Gastrocnemius medialis (tissue), 4 donors: ENCODE data around the gene TMC3. TPM values are rescaled to one million over a fixed set of nuclear protein-coding genes. Genes with fewer than 3 reads are reported as not detected.
"Not testable (repeated sequence)": the region's sequence is repeated elsewhere in the genome, so short reads cannot be mapped to it uniquely, and the experiment has no call there.

Experiments
- ATAC-seq, 2 donors: fragments of 150-250 bp; one replicate each; pipeline ENCODE4 v1.9.1; 2016
- DNase-seq, 2 donors: peaks; one replicate each; pipeline ENCODE4 v3.0.0-alpha.2; 2019
- H3K27ac ChIP-seq, 4 donors: fragments of 200-600 bp; sonication (generic); 1 replicate in 1 of 4; 2 replicates in 3 of 4; pipeline ENCODE4 v1.5.1; 2016 to 2018; ENCODE audit warnings: mild to moderate bottlenecking in 2 of 4, moderate library complexity in 1 of 4
- H3K27me3 ChIP-seq, 3 donors: fragments of 200-600 bp; sonication (generic) in 2 of 3; 1 replicate in 1 of 3; 2 replicates in 2 of 3; pipeline versions ENCODE4 v1.5.1 to v1.6.0; 2016 to 2019; ENCODE audit warnings: mild to moderate bottlenecking in 1 of 3, moderate library complexity in 1 of 3
- H3K36me3 ChIP-seq, 2 donors: fragments of 200-600 bp; sonication (generic) in 1 of 2; one replicate each; pipeline ENCODE4 v1.5.1; 2017 to 2018
- H3K4me1 ChIP-seq, 2 donors: fragments of 200-600 bp; sonication (generic) in 1 of 2; one replicate each; pipeline ENCODE4 v1.5.1; 2016 to 2017; ENCODE audit warnings: mild to moderate bottlenecking in 2 of 2
- H3K4me3 ChIP-seq, 4 donors: fragments of 200-600 bp; sonication (generic) in 3 of 4; 1 replicate in 1 of 4; 2 replicates in 3 of 4; pipeline ENCODE4 v1.5.1; 2016 to 2019; ENCODE audit warnings: mild to moderate bottlenecking in 2 of 4
- H3K9me3 ChIP-seq, 3 donors: fragments of 200-600 bp; sonication (generic) in 2 of 3; 1 replicate in 1 of 3; 2 replicates in 2 of 3; pipeline ENCODE4 v1.5.1; 2016 to 2019
- CTCF ChIP-seq, 5 experiments: fragments of 450-650 bp in 3 of 5; fragments of 200-600 bp in 2 of 5; sonication (generic) in 2 of 5; IDR thresholded peaks in 4 of 5; conservative IDR thresholded peaks in 1 of 5; 1 replicate in 4 of 5; 2 replicates in 1 of 5; pipeline ENCODE4 v1.5.1; 2016 to 2019; ENCODE audit warnings: antibody characterized with exemption in 5 of 5, mild to moderate bottlenecking in 3 of 5, moderate library complexity in 3 of 5
- POLR2A ChIP-seq, 2 donors: fragments of 450-650 bp; IDR thresholded peaks; one replicate each; pipeline ENCODE4 v1.6.1; 2017; ENCODE audit warnings: antibody characterized with exemption in 2 of 2, mild to moderate bottlenecking in 2 of 2, moderate library complexity in 2 of 2
- in situ Hi-C, 4 donors: fragments of 200-750 bp; cut with MboI; loops; one replicate each; pipeline versions ENCODE4 v1.15.0 to v1.8.0; 2017; ENCODE audit warnings: low sequenced_read_pairs in 4 of 4
- intact Hi-C: fragments of 100-400 bp; cut with DNase I; formaldehyde crosslinking; loops from one replicate; pipeline ENCODE4 v1.15.1; 2023; ENCODE audit warnings: low total_unique reads
- total RNA-seq, 4 donors: library from RNA; depleted of rRNA; stranded (reverse); fragments of >200 nt; gene quantifications; one replicate each; pipeline versions ENCODE4 v1.1.0 to v1.2.3, GENCODE V29; 2016

TMC3 gene
- total RNA-seq, 4 donors from 2014 or later = not detected

- H3K9me3 ChIP-seq = no peaks in the 10 kb centered on the region
- H3K36me3 ChIP-seq = no peaks in the 10 kb centered on the region
- ATAC-seq (no peak), DNase-seq (no peak)
- no peaks in the 10 kb centered on the region for H3K27me3 ChIP-seq
- H3K4me3 ChIP-seq = no peak overlapping the region
- no peak for TF ChIP-seq CTCF (IDR thresholded peaks at IDR 0.05 in 4 of 5, conservative IDR thresholded peaks at IDR 0.05 in 1 of 5)
- TF ChIP-seq POLR2A (IDR thresholded peaks at IDR 0.05) = no peak
- H3K4me1 ChIP-seq = no peaks in the 10 kb centered on the region
- in situ Hi-C loops = no loop called here
- no peak overlapping the region for H3K27ac ChIP-seq
- intact Hi-C loops = no loop called here
Observed at GRCh38 chr15:81418444-81418843, 44.4 kb upstream of the TMC3 start.

DNA sequence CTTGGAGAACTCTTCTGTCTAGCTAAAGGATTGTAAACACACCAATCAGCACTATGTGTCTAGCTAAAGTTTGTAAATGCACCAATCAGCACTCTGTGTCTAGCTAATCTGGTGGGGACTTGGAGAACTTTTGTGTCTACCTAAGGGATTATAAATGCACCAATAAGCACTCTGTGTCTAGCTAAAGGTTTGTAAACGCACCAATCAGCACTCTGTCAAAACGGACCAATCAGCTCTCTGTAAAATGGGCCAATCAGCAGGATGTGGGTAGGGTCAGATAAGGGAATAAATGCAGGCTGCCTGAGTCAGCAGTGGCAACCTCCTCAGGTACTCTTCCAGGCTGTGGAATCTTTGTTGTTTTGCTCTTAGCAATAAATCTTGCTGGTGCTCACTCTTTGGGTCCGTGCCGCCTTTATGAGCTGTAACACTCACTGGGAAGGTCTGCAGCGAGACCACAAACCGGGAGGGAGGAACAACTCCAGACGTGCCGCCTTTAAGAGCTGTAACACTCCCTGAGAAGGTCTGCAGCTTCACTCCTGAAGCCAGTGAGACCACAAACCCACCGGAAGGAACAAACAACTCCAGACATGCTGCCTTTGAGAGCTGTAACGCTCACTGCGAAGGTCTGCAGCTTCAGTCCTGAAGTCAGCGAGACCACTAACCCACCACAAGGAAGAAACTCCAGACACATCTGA lies 40.4 kb upstream of the TMC3 start:
- H3K4me3 ChIP-seq, intact Hi-C loops, in situ Hi-C loops, H3K9me3 ChIP-seq, H3K27me3 ChIP-seq, DNase-seq, ATAC-seq, H3K4me1 ChIP-seq, H3K27ac ChIP-seq, H3K36me3 ChIP-seq: not testable (repeated sequence)

DNA sequence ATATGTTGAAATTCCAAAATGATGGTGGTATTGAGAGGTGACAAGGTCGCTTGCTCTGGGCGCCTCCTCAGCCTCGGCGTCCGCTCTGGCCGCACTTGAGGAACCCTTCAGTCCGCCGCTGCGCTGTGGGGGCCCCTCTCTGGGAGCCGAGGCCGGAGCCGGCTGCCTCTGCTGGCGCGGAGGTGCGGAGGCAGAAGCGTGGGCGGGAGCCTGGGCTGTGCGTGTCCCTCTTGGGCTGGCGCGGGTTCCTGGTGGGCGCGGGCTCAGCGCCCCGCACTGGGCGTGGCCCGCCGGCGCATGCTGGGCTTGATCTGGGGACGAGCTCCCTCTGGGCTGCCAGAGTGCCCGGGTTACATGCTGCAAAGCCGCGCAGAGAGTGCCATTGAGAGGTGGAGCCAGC lies 39.8 kb upstream of the TMC3 start:
- H3K36me3 ChIP-seq = no peaks in the 10 kb centered on the region
- in situ Hi-C loops = no loop called here

DNA sequence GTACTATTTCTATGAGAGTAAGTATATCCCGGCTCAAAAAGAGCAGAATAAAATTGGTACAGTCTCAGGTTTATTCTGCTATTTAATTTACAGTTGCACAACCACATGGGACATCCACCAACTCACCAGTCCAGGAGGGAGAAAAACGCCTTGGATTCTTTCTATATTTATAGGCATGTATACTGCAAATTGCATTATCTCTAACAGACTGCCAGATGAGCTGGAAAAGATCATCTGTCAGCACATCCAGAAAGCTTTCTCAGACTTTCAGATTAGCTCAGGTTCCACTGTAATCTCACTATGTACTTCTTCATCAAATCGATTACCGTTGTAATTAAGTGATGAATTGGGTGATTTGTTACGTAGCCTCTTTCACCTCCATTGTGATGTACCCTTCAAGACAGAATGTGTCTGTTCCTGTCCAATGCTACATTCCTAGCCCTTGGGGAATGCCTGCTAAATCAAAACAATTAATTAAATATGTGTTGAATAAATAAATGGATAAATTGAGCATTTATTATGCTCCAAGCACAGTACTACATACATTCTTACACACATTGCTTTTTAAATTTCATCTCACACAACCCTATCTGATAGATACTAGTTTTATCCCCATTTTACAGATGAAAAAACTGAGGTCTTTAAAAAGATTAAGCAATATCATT lies 38.1 kb upstream of the TMC3 start:
- DNase-seq (no peak), ATAC-seq (no peak)
- H3K4me1 ChIP-seq = no peaks in the 10 kb centered on the region
- no peak overlapping the region for H3K27ac ChIP-seq
- no peaks in the 10 kb centered on the region for H3K9me3 ChIP-seq
- H3K27me3 ChIP-seq = peaks cover 0 to 6% (median 0%) of the 10 kb centered on the region in 3 donors
- H3K36me3 ChIP-seq = no peaks in the 10 kb centered on the region
- in situ Hi-C loops (no loop called here), intact Hi-C loops (no loop called here)
- TF ChIP-seq CTCF (IDR thresholded peaks at IDR 0.05 in 4 of 5, conservative IDR thresholded peaks at IDR 0.05 in 1 of 5) (no peak), POLR2A (IDR thresholded peaks at IDR 0.05) (no peak)
- H3K4me3 ChIP-seq = no peak overlapping the region

More for the DNA sequence above, 39.8 kb upstream of the TMC3 start:
- no peak overlapping the region for H3K4me3 ChIP-seq
- H3K27me3 ChIP-seq = peaks cover 0 to 6% (median 0%) of the 10 kb centered on the region in 3 donors
- DNase-seq (no peak), ATAC-seq (no peak)
- TF ChIP-seq POLR2A (IDR thresholded peaks at IDR 0.05) = no peak
- no peak for TF ChIP-seq CTCF (IDR thresholded peaks at IDR 0.05 in 4 of 5, conservative IDR thresholded peaks at IDR 0.05 in 1 of 5)
- intact Hi-C loops = no loop called here
- H3K9me3 ChIP-seq = no peaks in the 10 kb centered on the region
- H3K4me1 ChIP-seq = no peaks in the 10 kb centered on the region
- H3K27ac ChIP-seq = no peak overlapping the region

GRCh38 chr15:81411051-81411450 lies 37.0 kb upstream of the TMC3 start:
- H3K27ac ChIP-seq = no peak overlapping the region
- DNase-seq = no peak
- peaks cover 0 to 6% (median 0%) of the 10 kb centered on the region in 3 donors for H3K27me3 ChIP-seq
- no peaks in the 10 kb centered on the region for H3K9me3 ChIP-seq
- ATAC-seq = no peak
- no peaks in the 10 kb centered on the region for H3K4me1 ChIP-seq
- in situ Hi-C loops (no loop called here), intact Hi-C loops (no loop called here)
- H3K4me3 ChIP-seq = no peak overlapping the region
- H3K36me3 ChIP-seq = no peaks in the 10 kb centered on the region
- TF ChIP-seq CTCF (IDR thresholded peaks at IDR 0.05 in 4 of 5, conservative IDR thresholded peaks at IDR 0.05 in 1 of 5) = no peak
- no peak for TF ChIP-seq POLR2A (IDR thresholded peaks at IDR 0.05)
